NT2/D1 (cell line): ENCODE results near the gene ATP2A3.

ENCODE experiments used
- DNase-seq: peaks from one replicate; pipeline ENCODE4 v3.0.0-alpha.2; 2011; ENCODE audit warnings: low read depth, low spot score
- H3K27me3 ChIP-seq: 2 replicates; pipeline ENCODE4 v1.6.0; 2011; ENCODE audit warnings: mild to moderate bottlenecking; ENCODE audit not compliant: insufficient read length, insufficient read depth
- H3K36me3 ChIP-seq: 2 replicates; pipeline ENCODE4 v1.6.1; 2011; ENCODE audit warnings: mild to moderate bottlenecking, low read length, mixed read lengths; ENCODE audit not compliant: insufficient read depth, insufficient read length
- H3K4me1 ChIP-seq: 2 replicates; pipeline ENCODE4 v1.5.1; 2011; ENCODE audit not compliant: insufficient read depth, insufficient read length
- H3K4me3 ChIP-seq: 2 replicates; pipeline ENCODE4 v1.5.1; 2011; ENCODE audit warnings: low read depth; ENCODE audit not compliant: insufficient read length
- H3K9ac ChIP-seq: 2 replicates; pipeline ENCODE4 v1.6.0; 2011; ENCODE audit warnings: low read depth; ENCODE audit not compliant: insufficient read length
- H3K9me3 ChIP-seq: 2 replicates; pipeline ENCODE4 v1.5.1; 2011; ENCODE audit warnings: mild to moderate bottlenecking, low read length; ENCODE audit not compliant: insufficient read depth
- SUZ12 ChIP-seq: IDR thresholded peaks from 2 replicates; pipeline ENCODE4 v1.6.1; 2011; ENCODE audit not compliant: insufficient read length, insufficient read depth; ENCODE audit errors: extremely low read depth
- YY1 ChIP-seq: IDR thresholded peaks from 2 replicates; pipeline ENCODE4 v1.6.1; 2011; ENCODE audit not compliant: insufficient read length, insufficient read depth
- ZNF274 ChIP-seq: IDR thresholded peaks from 2 replicates; pipeline ENCODE4 v1.6.1; 2011; ENCODE audit warnings: mild to moderate bottlenecking, low read depth, low read length

ATP2A3 gene

DNA sequence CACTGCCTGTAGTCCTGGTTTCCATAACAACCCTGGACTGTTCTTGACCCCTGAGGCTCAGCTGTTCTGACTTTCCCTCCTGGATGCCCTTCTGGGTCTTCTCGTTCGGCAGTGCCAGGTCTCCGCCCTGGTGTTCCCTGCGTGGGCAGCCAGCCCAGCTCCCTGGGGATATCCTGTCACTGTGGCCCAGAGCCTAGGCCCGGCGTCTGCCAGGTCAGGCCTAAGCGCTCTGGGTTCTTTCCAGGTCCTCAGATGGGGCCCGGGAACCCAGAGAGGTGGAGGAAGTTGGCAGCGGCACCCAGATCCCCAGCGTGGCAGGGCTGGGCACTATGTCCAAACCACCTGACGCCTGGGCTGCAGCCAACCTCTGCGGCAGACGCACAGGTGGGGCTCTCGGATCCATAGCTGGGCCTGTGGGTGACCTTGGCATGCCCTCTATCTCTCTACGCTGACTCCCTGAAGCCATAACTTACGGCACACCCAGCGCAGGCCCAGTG is 12.5 kb upstream of the ATP2A3 start:
- H3K9ac ChIP-seq: peak overlapping the region; percentile 61
- no peak for DNase-seq
- TF ChIP-seq SUZ12 (no peak), YY1 (no peak), ZNF274 (no peak)

DNA sequence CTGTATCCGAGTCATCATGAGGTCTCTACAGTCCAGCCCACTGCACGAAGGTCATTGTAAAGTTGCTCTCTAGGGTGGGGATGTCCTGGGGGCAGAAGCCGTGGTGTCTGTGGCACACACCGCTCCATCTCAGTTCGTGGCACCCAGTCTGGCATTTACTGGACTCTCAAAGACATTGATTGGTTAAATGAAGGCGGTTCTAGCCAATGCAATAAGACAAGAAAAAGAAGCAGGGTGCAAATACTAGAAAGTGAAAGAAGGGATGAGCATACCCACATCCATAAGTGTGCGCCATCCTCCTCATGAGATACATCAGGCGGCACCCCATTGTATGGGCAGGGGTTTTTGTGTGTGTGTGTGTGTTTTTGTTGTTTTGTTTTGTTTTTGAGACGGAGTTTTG is 10.7 kb upstream of the ATP2A3 start:
- Histone ChIP-seq H3K27me3 (no peaks in the 10 kb centered on the region), H3K4me3 (no peak overlapping the region), H3K9me3 (peaks cover 5% of the 10 kb centered on the region; the same call in 1 of the 2 replicates), H3K9ac (no peak overlapping the region), H3K36me3 (no peaks in the 10 kb centered on the region), H3K4me1 (peaks cover 13% of the 10 kb centered on the region)
- DNase-seq: no peak
- TF ChIP-seq YY1 (no peak), SUZ12 (no peak), ZNF274 (no peak)

More for the DNA sequence above, 12.5 kb upstream of the ATP2A3 start:
- Histone ChIP-seq H3K9me3 (peaks cover 5% of the 10 kb centered on the region; the same call in 1 of the 2 replicates), H3K4me1 (peaks cover 19% of the 10 kb centered on the region), H3K4me3 (no peak overlapping the region), H3K27me3 (no peaks in the 10 kb centered on the region), H3K36me3 (no peaks in the 10 kb centered on the region)

DNA sequence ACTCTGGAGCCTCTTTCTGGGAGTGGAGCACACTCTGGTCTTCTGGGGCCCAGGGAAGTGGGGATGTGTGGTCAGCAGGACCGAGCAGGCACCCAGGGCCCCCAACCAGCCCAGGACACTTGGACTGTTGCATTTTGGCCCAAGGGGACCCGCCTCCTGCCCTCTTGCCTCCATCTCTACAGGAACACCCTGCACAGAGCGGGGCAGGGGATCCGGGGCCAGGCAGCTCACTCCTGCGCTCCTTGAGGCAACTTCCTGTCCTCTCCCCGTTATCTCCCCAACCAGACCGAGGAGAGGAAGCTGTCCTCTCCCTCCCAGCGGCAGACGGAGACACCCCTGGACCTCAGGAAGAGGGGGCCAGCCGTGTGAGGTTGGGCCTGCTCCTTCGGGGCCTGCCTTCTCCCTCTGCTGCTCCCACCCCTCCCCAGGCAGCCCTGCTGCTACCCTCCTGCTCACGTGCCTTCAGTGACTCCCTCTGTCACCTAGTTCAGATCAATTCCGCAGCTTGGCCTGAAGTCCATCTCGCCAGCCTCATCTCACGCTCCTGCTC is 10.0 kb upstream of the ATP2A3 start:
- H3K27me3 ChIP-seq: no peaks in the 10 kb centered on the region
- H3K36me3 ChIP-seq: no peaks in the 10 kb centered on the region
- DNase-seq: no peak
- no peak for TF ChIP-seq ZNF274
- TF ChIP-seq SUZ12: no peak
- TF ChIP-seq YY1: no peak
- peaks cover 5% of the 10 kb centered on the region; the same call in 1 of the 2 replicates for H3K9me3 ChIP-seq
- H3K4me3 ChIP-seq: no peak overlapping the region
- H3K4me1 ChIP-seq: peaks cover 13% of the 10 kb centered on the region
- H3K9ac ChIP-seq: no peak overlapping the region

DNA sequence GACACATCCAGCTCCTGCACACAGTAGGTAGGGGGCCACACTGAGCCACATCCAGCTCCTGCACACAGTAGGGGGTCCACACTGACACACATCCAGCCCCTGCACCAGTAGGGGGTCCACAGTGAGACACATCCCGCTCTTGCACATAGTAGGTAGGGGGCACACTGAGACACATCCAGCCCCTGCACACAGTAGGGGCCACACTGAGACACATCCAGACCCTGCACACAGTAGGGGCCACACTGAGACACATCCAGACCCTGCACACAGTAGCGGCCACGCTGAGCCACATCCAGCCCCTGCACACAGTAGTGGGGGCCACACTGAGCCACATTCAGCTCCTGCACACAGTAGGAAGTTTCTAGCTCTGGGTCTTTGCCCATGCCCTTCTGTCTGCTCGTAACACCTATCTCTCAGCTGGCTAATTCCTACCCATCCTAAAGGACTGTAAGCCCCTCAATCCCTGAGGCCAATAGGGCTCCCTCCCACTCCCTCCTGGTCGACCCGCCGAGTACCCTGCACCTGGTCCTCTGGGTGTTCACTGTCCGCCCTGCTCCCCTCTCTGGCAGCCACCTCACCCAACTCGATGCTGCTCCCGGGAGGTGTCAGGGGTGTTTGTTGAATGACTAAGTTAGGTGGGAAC is 9.4 kb upstream of the ATP2A3 start:
- Histone ChIP-seq H3K36me3 (no peaks in the 10 kb centered on the region), H3K9me3 (peaks cover 5% of the 10 kb centered on the region; the same call in 1 of the 2 replicates), H3K4me3 (no peak overlapping the region), H3K9ac (no peak overlapping the region), H3K27me3 (no peaks in the 10 kb centered on the region), H3K4me1 (peaks cover 13% of the 10 kb centered on the region)
- no peak for TF ChIP-seq YY1
- no peak for DNase-seq

DNA sequence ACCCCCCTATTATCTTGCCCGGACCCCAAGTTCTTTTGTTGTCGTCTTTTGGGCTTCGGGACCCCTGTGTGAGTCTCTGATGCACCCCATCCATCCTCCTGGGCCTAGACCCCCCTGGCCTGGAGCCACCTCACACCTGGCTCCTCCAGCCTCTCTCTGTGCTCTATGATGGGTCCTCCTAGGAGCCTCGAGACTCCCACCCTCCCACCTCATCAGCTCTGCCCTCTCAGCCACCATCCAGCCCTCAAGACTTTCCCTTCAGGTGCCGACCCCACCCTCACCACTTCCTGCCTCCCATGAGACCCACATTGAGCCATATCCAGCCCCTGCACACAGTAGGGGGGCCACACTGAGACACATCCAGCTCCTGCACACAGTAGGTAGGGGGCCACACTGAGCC is 8.7 kb upstream of the ATP2A3 start:
- Histone ChIP-seq H3K9ac (no peak overlapping the region), H3K9me3 (peaks cover 5% of the 10 kb centered on the region; the same call in 1 of the 2 replicates), H3K4me1 (peaks cover 13% of the 10 kb centered on the region), H3K4me3 (no peak overlapping the region), H3K27me3 (no peaks in the 10 kb centered on the region), H3K36me3 (no peaks in the 10 kb centered on the region)
- no peak for TF ChIP-seq ZNF274
- TF ChIP-seq SUZ12: no peak
- no peak for TF ChIP-seq YY1
- no peak for DNase-seq

DNA sequence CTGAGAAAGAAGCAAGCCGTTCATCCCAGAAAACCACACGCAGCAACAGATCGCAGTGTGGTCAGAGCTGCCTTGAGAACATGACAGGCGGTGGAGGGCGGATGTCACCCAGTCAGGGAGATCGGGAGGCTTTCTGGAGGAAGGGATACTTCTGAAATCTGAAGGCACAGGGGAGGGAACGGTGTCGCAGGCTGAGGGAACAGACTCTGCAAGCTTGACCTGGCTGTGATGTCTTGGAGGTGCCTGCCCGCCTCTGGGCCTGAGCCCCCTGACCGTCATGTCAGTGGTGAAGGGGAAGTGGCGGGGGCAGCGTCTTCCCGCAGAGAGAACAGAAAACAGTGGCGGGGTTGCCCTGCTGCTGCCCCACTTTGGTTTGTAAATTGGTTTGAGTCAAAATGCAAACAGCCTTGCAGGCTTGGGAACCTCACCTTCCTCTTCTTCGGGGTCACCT is 8.1 kb upstream of the ATP2A3 start:
- no peak for TF ChIP-seq ZNF274
- TF ChIP-seq YY1: no peak
- TF ChIP-seq SUZ12: no peak
- Histone ChIP-seq H3K9me3 (peaks cover 5% of the 10 kb centered on the region; the same call in 1 of the 2 replicates), H3K4me3 (no peak overlapping the region), H3K9ac (no peak overlapping the region), H3K4me1 (peaks cover 10% of the 10 kb centered on the region), H3K36me3 (no peaks in the 10 kb centered on the region), H3K27me3 (no peaks in the 10 kb centered on the region)
- no peak for DNase-seq

DNA sequence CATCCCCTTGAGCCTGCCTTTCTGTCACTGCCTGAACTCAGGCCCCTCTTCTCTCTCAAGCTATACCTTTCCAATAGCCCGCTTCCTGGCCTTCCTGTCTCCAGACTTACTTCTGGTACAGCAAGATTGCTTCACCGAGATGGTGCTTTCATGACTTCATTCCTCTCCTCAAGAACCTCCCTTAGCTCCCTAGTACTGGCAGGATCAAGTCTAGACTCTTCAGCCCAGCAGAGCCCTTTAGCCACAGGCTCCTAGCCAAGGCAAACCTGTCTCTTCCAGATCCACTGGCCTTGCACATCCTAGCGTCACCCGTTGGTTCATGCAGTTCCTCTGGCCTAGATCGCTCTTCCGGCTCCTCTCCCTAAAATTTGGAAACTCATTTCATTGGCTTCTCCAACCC is 6.4 kb upstream of the ATP2A3 start:
- peaks cover 2% of the 10 kb centered on the region for H3K4me1 ChIP-seq
- no peak overlapping the region for H3K9ac ChIP-seq
- H3K36me3 ChIP-seq: no peaks in the 10 kb centered on the region
- no peak overlapping the region for H3K4me3 ChIP-seq
- H3K9me3 ChIP-seq: peaks cover 5% of the 10 kb centered on the region; the same call in 1 of the 2 replicates
- TF ChIP-seq SUZ12: no peak
- no peak for TF ChIP-seq ZNF274
- no peak for TF ChIP-seq YY1
- no peaks in the 10 kb centered on the region for H3K27me3 ChIP-seq
- no peak for DNase-seq
